HS-5 (cell line): ENCODE results near the gene ERN2.
A peak's percentile ranks its signal among the peaks of the same experiment; 100 is the strongest.
"Not testable (repeated sequence)": the region's sequence is repeated elsewhere in the genome, so short reads cannot be mapped to it uniquely, and the experiment has no call there.

Experiments used
- DNase-seq: peaks from one replicate; pipeline ENCODE4 v3.0.0-alpha.2; 2012; ENCODE audit warnings: low read depth

ERN2 gene

GRCh38 chr16:23722613-23723240 is 9.7 kb upstream of the ERN2 start:
- DNase-seq = not testable (repeated sequence)

DNA sequence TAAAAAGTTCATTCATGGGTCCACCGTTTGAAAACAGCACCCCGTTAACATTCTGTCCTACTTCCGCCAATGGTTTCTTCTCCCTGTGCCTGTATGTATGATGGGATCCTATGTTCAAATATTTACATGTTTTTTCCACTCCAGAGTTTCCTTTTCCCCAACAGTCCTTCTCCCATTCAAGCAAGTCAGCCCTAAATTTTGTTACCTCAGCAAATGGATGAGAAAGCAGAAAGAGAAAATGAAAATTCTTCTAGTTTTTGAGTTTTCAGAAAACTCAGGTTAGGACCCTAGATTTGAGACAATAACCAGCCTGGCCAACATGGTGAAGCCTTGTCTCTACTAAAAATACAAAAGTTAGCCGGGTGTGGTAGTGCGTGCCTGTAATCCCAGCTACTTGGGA is 3.5 kb upstream of the ERN2 start:
- DNase-seq = no peak

- no peak for DNase-seq
Observed at GRCh38 chr16:23711785-23712184, 1.2 kb downstream of the ERN2 start.

DNA sequence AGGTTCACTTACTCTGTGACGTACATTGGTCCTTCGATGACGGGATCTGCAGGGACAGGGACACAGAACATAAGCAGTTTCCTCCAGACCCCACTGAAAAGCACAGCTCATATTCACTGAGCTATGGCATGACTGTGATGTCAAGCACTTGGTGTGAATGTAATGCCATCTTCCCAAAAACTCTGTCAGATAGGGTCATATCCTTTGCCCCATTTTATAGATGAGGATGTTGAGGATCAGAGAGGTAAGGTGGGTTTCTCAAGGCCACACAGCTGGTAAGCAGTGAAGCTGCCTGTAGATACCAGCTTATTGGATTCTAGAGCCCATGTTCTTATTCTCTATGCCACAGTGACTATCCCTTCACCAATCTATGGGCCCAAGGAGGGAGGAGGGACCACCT is 2.5 kb downstream of the ERN2 start:
- no peak for DNase-seq

- DNase-seq = no peak
Observed at GRCh38 chr16:23710008-23710407, 3.0 kb downstream of the ERN2 start.

DNA sequence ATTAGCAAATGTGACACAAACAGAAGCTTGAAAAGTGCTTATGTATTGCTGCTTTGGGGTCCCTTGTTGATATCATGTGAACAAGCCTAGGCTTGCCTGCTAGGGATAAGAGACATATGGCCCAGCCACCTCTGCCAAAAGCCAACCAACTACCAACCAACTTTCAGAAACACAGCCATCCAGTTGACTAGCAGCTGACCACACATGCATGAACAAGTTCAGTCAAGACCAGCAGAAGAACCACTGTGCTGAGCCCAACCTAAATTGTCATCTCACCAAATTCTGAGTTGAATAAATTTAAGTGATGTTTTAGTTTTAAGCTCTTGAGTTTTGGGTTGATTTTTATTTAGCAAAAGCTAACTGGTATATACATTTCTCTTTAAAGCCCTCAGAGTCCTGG is 3.5 kb downstream of the ERN2 start:
- DNase-seq = no peak

DNA sequence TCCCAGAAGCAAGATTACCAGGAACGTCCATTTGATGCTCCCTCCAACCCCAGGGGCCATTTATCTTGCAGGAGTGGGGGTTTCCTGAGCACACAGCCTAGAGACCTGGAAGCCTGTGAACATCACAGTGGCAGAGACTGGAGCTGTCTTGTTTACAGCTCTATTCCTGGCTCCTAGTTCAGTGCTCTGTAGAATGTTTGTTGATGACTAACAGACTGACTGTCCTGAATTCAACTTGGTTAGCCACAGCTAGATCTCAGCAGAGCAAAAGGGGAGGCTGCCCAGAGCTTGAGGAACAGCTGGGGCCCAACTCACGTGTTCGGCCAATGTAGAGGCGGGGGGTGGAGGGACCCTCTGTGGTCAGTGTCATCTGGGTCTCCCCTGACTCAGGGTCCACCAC is 6.6 kb downstream of the ERN2 start:
- DNase-seq = no peak

DNA sequence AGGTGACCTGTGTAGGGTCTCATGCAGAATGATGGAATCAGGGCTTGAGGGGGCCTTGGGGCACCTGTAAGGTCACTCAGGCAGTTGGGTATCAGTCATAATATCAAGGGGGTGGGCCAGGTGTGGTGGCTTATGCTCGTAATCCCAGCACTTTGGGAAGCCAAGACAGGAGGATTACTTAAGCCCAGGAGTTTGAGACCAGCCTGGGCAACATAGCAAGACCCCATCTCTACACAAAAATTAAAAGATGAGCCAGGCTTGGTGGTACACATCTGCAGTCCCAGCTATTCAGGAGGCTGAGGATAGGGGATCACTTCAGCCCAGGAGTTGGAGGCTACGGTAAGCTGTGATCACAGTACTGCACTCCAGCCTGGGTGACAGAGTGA is 7.5 kb downstream of the ERN2 start:
- no peak for DNase-seq

GRCh38 chr16:23704772-23705516 is 8.1 kb downstream of the ERN2 start:
- DNase-seq = no peak

DNA sequence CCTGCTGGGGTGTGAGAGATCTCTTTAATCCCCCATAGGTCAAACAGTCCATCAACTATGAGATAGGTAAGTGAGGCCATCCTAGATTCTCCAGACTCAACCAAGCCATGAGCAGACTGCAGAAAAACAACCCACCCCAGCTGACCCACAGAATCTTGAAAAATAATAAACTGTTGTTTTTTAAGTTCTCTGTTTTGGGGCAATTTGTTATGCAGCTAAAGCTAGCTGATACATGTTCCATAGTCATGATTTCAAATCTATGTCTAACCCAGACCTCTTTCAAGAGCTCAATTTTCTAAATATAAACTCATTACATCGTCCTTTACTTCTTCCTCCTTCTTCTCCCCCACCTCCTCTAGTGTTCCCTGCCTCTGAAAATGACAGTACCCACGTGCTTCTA is 10.1 kb downstream of the ERN2 start:
- no peak for DNase-seq

DNA sequence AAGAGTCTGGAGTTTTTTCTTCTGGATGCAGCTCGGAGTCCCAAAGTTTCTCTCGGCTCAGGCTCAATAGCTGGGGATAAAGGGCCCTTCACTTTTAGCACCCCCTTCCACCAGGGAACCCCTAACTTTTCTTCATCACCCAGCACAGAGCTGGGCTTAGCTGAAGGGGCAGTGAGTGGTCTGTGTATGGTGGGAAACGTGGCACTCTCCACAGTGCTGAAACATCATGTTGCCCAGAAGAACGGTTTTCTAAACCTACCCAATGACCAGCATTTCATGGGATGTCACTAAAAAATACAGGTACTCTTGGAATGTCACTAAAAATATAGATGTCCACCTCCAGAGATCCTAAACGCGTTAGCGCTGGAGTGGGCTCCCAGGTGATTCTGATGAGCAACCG is 12.0 kb downstream of the ERN2 start:
- no peak for DNase-seq

GRCh38 chr16:23700509-23700908 is 12.5 kb downstream of the ERN2 start:
- no peak for DNase-seq

- no peak for DNase-seq
Observed at GRCh38 chr16:23700093-23700492, 12.9 kb downstream of the ERN2 start.

- no peak for DNase-seq
Observed at GRCh38 chr16:23699100-23699499, 13.9 kb downstream of the ERN2 start.

- no peak for DNase-seq
Observed at GRCh38 chr16:23695756-23696155, 17.3 kb downstream of the ERN2 start.

DNA sequence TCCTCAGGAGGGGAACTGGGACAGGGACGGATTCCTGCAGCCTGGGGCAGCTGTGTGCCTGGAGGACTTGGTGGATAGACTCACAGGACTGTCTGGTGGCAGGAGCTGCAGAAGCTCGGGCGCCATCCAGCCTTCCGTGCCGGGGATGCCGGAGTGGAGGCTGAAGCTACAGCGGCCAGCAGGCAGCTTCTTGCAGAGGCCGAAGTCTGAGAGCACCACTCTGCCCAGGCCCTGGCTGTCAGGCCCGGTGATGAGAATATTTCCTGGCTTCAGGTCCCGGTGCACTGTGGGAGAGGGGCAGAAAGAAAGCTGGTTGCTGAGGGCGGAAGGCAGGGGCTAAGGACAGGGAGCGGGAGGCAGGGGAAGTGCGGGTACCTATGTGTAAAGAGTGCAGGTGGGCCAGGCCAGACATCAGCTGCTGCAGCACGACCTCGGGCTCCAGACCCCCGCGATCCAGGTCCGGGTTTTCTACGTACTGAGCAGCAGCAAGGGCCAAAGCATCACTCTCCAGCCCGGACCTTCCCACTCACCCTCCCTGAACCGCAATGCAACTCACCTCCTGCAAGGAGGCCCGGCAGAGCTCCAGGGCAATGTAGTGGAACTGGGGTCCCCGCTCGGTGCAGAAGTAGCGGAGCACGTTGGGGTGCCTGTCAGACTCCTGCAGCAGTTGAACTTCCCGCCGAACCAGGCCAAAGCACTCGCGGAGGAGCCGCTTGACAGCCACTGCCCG is 18.2 kb downstream of the ERN2 start:
- DNase-seq = no peak

DNA sequence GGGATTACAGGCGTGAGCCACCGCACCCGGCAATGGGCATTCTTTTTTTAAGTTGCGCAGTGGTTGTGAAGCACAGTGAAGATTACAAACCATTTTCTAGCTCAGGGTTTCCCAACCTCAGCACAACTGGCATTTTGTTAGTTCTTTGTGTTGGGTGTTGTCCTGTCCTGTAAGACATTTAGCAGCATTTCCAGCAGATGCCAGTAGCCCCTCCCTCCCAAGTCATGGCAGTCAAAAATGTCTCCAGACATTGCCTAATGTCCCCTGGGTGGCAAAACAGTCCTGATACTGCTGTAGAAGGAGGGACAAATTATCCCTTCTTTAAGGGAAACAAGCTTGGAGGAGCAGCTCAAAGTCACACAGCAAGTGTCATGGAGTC is 18.8 kb downstream of the ERN2 start:
- no peak for DNase-seq

DNA sequence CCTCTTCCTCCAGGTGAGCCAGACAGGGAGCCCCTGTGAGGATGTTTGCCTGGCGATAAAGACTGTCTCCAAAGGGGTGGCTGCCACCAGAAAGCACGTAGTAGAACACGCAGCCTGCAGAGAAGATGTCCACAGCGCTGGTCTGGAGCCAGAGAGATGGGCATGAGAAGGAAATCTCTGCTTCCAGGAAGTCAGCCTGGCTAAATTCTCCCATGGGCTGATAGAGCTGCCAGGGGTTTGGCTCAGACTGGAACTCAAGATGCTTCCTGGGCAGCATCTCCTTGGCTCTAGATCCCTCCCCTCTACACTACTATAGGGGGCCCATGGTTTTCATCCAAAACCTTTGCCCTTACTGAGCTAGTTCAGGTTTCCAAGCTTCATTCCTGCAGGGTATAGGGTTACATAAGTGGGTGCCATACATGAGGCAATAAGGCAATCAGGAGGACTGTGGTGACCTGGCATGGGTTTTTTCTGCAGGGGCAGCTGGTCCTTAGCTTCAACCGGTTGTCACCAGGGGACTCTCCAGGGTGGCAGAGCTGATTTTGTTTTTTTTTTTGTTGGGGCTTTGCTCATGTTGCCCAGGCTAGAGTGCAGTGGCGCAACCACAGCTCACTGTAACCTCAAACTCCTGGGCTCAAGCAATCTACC is 20.7 kb downstream of the ERN2 start:
- DNase-seq = no peak

GRCh38 chr16:23691483-23692189 is 21.4 kb downstream of the ERN2 start:
- peak; percentile 28 for DNase-seq

- DNase-seq = no peak
Observed at GRCh38 chr16:23690771-23691482, 22.1 kb downstream of the ERN2 start.

DNA sequence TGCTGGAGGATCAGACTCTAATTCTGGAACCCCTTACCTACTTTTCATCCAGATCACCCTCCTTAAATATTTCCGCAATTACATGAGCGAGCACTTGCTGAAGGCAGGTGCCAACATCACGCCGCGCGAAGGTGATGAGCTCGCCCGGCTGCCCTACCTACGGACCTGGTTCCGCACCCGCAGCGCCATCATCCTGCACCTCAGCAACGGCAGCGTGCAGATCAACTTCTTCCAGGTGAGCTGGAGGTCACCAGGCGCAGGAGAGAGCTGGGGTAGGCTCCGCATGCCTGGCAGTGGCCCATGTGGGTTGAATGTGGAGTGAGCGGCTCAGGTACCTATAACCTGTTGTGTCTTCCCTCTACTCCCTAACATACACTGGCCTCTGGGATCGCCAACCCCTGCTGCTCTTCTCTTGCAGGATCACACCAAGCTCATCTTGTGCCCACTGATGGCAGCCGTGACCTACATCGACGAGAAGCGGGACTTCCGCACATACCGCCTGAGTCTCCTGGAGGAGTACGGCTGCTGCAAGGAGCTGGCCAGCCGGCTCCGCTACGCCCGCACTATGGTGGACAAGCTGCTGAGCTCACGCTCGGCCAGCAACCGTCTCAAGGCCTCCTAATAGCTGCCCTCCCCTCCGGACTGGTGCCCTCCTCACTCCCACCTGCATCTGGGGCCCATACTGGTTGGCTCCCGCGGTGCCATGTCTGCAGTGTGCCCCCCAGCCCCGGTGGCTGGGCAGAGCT is 23.4 kb downstream of the ERN2 start:
- DNase-seq = no peak
